H4 (cell line): ENCODE data around the gene KRT9. TPM values are rescaled to one million over a fixed set of nuclear protein-coding genes. Genes with fewer than 3 reads are reported as not detected.
A peak's percentile ranks its signal among the peaks of the same experiment; 100 is the strongest.

Source experiments
- DNase-seq: peaks from one replicate; pipeline ENCODE4 v3.0.0-alpha.2; 2015; ENCODE audit warnings: low spot score
- total RNA-seq: library from RNA; depleted of rRNA; stranded (reverse); fragments of >200 nt; shearing (Covaris generic); gene quantifications from 2 replicates; pipeline ENCODE4 v1.2.3, GENCODE V29; 2014

Gene KRT9
- total RNA-seq, 1 experiment from 2014 or later, result not detected

GRCh38 chr17:41530062-41531048, 41.5 kb downstream of the KRT9 start:
- DNase-seq, result peak; percentile 58

DNA sequence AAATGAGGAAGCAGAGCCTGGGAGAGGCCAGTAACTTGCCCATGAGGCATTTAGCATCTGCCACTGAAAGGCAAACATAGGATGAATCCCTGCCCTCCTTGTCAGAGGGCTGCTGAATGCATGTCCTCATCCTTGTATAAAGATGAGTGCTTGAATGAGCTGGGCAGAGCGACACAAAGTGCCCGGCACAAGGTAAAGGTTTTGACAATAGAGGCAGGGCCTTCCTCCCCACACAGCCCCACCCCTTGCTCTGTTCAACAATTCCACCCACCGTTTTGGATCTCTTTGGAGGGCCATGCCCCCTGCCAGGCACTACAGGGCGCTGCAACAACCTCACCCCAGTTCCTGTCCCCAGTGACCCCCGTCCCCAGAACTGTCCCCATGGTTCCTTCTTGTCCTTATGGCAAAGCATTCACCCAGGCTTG, 42.4 kb downstream of the KRT9 start:
- no peak for DNase-seq

DNA sequence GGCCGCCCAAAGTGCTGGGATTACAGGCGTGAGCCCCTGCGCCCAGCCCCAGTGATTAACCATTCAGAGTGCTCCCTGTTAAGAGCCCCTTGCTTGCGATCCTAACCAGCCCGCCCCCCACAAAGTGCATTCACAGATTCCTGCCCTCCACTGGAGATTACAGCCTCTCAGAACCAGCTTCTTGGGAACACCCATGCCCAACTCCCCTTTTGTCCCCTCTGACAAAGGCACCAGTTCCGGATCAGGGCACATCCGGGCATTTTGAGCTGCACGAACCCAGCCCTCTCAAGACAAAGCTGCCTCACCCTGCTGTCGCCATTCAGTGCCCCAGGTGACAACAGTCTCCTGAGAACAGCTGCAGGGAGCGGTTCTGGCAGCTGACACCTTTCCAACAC, 42.9 kb downstream of the KRT9 start:
- no peak for DNase-seq

DNA sequence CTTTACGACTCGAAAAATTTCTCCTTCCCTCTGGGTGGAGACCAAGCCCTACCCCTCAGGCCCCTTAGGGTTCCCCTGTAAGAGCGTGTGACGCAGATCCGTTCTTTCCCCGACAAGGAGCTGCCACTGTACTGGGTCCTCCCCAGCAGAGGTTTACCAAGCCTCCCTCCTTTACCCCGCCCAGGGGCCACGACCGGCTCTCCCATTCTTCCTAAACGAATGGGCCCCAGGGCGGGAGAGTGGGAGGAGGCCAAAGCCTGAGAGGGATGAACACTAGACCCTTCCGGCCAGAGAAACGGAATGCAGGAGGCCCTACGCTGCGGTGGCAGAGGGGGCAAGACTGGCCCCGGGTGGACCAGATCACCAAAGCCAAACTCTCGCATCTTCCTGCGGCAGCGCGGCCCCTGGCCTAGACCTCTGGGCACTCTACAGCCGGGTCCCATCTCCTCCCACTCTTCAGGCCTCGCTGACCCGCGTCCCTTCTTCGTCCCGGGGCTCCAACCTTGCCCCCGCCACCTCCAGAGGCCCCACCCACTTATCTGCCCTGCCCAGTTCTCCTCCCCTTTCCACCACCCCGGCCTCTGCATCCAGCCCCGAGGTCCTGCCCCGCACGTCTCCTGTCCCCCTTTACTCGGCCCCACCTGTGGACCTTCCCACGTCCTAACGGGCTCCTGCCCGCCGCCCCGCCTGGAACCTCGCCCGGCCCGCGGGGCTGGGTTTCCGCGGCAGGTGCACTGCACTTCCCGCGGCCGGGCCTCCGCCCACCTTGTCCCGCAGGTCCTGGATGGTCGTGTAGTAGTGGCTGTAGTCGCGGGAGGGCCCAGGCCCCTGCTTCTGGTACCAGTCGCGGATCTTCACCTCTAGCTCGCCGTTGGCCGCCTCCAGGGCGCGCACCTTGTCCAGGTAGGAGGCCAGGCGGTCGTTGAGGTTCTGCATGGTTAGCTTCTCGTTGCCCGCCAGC, 44.5 kb downstream of the KRT9 start:
- no peak for DNase-seq

DNA sequence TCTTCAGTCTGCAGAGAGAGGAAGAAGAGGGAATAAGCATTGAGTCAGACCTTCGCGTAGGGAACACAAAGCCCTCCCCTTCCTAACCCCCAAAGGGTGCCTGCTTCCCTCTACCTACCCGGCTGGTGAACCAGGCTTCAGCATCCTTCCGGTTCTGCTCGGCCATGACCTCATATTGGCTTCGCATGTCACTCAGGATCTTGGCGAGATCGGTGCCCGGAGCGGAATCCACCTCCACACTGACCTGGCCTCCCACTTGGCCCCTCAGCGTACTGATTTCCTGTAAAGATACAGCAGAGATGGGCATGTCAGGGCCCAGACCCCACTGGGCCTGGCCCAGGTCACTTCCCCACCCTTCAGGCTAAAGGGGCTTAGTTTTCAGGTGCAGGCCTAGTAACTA, 47.6 kb downstream of the KRT9 start:
- DNase-seq, result no peak

- no peak for DNase-seq
These were observed 48.1 kb downstream of the KRT9 start for GRCh38 chr17:41523787-41524186.

- no peak for DNase-seq
These were observed 48.6 kb downstream of the KRT9 start for GRCh38 chr17:41523225-41523593.

- DNase-seq, result no peak
These were observed 49.3 kb downstream of the KRT9 start for GRCh38 chr17:41522301-41523224.

GRCh38 chr17:41521574-41522261, 50.1 kb downstream of the KRT9 start:
- peak; percentile 88 for DNase-seq

GRCh38 chr17:41520821-41521521, 50.9 kb downstream of the KRT9 start:
- DNase-seq, result no peak

GRCh38 chr17:41519501-41520224, 52.2 kb downstream of the KRT9 start:
- DNase-seq, result no peak

DNA sequence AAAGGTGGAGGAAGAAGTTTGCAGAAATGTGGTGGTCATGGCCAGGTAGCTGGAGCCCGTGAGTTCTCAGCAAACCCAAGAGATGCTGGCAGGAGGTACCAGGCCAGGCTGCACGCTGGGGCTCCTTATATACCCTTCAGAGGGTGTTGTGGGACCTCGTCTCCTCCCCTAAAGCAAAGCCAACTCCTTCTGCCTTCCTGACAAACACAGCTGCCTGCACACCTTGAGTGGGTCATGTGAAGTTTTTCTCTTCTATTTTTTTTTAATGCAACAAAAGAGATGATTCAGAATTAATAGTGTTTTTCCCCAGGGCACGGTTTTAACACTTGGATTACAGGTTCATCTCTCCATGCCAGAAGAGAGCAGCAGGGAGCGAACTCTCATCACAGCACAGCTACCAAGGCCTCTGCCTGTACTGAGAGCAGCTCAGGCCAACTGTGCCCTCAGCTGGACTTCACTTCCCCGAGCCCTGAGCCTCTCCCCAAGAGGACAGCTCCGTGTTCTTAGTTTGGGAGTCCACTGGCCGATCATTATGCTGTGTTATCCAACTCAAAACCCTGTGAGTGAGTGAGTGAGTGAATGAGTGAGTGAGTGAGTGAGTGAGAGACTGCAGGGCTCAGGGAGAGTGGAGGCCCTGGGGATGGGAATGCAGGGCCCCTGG, 52.9 kb downstream of the KRT9 start, which contains the start of gene KRT15:
Gene KRT15, minus strand, starts transcription at position 102 of the 661 bp plus-strand sequence. Its CDS starts 63 bp downstream, at position 39.
- DNase-seq, result no peak

- no peak for DNase-seq
These were observed 53.8 kb downstream of the KRT9 start for GRCh38 chr17:41518031-41518430.

DNA sequence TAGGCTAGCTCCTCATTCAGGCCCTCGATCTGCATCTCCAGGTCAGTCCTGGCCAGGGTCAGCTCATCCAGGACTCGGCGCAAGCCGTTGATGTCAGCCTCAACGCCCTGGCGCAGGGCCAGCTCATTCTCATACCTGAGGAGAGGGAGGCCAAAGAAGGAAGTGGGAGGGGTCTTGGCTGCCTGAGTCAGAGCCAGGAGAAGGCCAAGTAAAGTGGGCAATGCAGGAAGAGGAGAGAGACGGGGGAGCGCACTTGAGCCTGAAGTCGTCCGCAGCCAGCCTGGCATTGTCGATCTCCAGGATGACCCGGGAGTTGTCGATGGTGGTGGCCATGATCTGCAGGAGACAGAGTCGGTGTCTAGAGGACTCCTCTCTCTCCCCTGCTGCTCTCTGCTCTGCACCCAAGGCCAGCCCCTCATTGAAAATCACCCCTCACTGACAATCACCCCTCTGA, 55.0 kb downstream of the KRT9 start:
- no peak for DNase-seq

- DNase-seq, result no peak
These were observed 55.6 kb downstream of the KRT9 start for GRCh38 chr17:41516147-41516829.
